ENCODE measurements around the gene HOXB6. TPM values are rescaled to one million over a fixed set of nuclear protein-coding genes. Genes with fewer than 3 reads are reported as not detected.

HOXB6 gene
- total RNA-seq, 1 donor from 2014 or later: not detected

DNA sequence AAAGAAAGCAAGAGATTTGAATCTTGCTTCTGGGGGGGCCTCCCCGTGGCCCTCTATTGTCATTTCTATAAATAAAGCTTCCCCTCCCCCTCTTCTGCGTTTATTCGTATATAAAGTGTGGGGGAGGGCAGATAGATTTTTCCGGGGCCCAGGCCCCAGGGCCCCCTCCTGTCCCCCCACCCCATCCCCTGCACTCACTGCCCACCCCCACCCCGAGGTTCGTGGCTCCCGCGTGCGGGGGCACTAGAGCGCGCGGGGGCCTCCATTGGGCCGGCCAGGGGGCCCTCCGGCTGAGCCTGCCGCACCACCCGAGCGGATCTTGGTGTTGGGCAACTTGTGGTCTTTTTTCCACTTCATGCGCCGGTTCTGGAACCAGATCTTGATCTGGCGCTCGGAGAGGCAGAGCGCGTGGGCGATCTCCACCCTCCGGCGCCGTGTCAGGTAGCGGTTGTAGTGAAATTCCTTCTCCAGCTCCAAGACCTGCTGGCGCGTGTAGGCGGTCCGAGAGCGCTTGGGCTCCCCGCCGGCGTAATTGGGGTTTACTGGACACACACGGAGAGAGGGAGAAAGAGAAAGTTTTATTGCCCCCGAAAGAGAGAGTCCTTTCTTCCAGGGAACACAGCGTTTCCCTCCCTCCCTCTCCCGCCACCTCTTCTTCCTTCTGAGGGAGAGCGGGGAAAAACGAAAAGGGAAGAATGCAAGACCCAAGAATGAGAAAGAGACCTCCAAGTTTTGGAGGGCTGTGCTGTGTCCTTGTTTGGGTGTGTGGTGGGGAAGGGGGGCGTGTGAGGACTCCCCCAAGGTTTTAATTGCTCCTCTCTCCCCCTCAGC lies 28.1 kb downstream of the HOXB6 start:
- Mint-ChIP-seq H3K27ac (no peak overlapping the region), H3K4me1 (no peaks in the 10 kb centered on the region), H3K4me3 (no peak overlapping the region), H3K36me3 (no peaks in the 10 kb centered on the region), H3K27me3 (ENCODE audit: insufficient read depth, low read depth) (peaks cover 91% of the 10 kb centered on the region), H3K9me3 (peaks cover 11% of the 10 kb centered on the region)
- H4K20me1 ChIP-seq (ENCODE audit: low read depth): peaks cover 94% of the 10 kb centered on the region
- H3K4me3 ChIP-seq: no peak overlapping the region
- no peaks in the 10 kb centered on the region for H3K4me1 ChIP-seq
- H3K27ac ChIP-seq: no peak overlapping the region
- TF ChIP-seq EZH2phosphoT487 (IDR thresholded peaks at IDR 0.05): peak; percentile 86
- peak; percentile 91 for TF ChIP-seq EZH2 (IDR thresholded peaks at IDR 0.05)
- TF ChIP-seq, protein P1, sequence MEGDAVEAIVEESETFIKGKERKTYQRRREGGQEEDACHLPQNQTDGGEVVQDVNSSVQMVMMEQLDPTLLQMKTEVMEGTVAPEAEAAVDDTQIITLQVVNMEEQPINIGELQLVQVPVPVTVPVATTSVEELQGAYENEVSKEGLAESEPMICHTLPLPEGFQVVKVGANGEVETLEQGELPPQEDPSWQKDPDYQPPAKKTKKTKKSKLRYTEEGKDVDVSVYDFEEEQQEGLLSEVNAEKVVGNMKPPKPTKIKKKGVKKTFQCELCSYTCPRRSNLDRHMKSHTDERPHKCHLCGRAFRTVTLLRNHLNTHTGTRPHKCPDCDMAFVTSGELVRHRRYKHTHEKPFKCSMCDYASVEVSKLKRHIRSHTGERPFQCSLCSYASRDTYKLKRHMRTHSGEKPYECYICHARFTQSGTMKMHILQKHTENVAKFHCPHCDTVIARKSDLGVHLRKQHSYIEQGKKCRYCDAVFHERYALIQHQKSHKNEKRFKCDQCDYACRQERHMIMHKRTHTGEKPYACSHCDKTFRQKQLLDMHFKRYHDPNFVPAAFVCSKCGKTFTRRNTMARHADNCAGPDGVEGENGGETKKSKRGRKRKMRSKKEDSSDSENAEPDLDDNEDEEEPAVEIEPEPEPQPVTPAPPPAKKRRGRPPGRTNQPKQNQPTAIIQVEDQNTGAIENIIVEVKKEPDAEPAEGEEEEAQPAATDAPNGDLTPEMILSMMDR (IDR thresholded peaks at IDR 0.05): no peak
- H3K9ac ChIP-seq: no peak overlapping the region
- peak; percentile 46 for DNase-seq (ENCODE audit: low spot score)
- H3F3A ChIP-seq (ENCODE audit: low read depth): peaks cover 4% of the 10 kb centered on the region
- no peak overlapping the region for H3K4me2 ChIP-seq
- H3K36me3 ChIP-seq: no peaks in the 10 kb centered on the region
- H3K79me2 ChIP-seq (ENCODE audit: low read depth): no peaks in the 10 kb centered on the region
- peaks cover 100% of the 10 kb centered on the region for H3K27me3 ChIP-seq
- no peaks in the 10 kb centered on the region for H3K9me3 ChIP-seq (ENCODE audit: low read depth)
- H2AFZ ChIP-seq (replicated peaks): no peak overlapping the region

DNA sequence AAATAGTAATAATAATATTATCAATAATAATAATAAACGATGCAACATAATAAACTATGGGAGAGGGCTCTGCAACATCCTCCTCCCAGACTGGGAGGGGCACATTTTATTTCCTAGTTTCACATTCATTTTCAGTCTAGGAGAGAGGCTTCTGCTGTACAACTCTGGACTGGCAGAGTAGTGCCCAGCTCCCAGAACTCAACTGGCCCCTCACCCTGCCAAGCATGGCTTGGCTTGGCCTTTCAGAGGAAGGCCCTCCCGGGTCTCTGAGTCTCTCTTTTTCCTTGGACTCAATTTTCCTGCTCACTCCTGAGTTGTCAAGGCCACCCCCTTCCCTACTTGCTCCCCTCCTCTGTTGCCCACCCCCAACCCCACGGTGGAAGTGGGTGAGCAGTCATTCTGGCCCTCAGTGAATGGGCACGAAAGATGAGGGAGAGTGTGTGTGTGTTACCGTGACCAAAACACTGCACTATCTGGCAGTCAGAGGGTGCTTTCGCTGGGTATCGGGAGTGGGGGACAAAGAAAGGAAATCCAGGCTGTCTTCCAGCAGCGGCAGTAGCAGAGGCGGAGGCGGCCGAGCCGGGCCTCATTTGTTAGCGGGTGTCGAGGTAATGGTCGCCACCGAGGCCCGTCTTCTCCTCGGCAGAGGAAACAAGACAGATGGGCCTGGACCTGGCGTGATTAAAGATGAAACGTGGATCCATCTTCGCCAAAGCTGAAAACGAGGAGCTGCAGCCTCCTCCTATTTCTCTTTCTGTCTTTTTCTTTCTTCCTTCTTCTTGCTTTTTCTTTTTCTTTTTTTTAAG lies 28.9 kb downstream of the HOXB6 start:
- no peaks in the 10 kb centered on the region for H3K4me1 Mint-ChIP-seq
- peak; percentile 52 for DNase-seq (ENCODE audit: low spot score)
- peaks cover 94% of the 10 kb centered on the region for H4K20me1 ChIP-seq (ENCODE audit: low read depth)
- no peaks in the 10 kb centered on the region for H3K9me3 ChIP-seq (ENCODE audit: low read depth)
- H3K27ac Mint-ChIP-seq: no peak overlapping the region
- TF ChIP-seq, protein P1 (IDR thresholded peaks at IDR 0.05): no peak
- TF ChIP-seq EZH2phosphoT487 (IDR thresholded peaks at IDR 0.05) (no peak), EZH2 (IDR thresholded peaks at IDR 0.05) (no peak)
- no peak overlapping the region for H3K4me3 Mint-ChIP-seq
- H2AFZ ChIP-seq (replicated peaks): no peak overlapping the region
- H3K27me3 Mint-ChIP-seq (ENCODE audit: insufficient read depth, low read depth): peaks cover 82% of the 10 kb centered on the region
- H3K4me3 ChIP-seq: no peak overlapping the region
- no peak overlapping the region for H3K9ac ChIP-seq
- H3K36me3 ChIP-seq: no peaks in the 10 kb centered on the region
- no peak overlapping the region for H3K4me2 ChIP-seq
- no peak overlapping the region for H3K27ac ChIP-seq
- no peaks in the 10 kb centered on the region for H3K36me3 Mint-ChIP-seq
- peaks cover 100% of the 10 kb centered on the region for H3K27me3 ChIP-seq
- H3K4me1 ChIP-seq: no peaks in the 10 kb centered on the region
- H3K9me3 Mint-ChIP-seq: peaks cover 10% of the 10 kb centered on the region
- no peaks in the 10 kb centered on the region for H3K79me2 ChIP-seq (ENCODE audit: low read depth)
- H3F3A ChIP-seq (ENCODE audit: low read depth): peaks cover 4% of the 10 kb centered on the region

DNA sequence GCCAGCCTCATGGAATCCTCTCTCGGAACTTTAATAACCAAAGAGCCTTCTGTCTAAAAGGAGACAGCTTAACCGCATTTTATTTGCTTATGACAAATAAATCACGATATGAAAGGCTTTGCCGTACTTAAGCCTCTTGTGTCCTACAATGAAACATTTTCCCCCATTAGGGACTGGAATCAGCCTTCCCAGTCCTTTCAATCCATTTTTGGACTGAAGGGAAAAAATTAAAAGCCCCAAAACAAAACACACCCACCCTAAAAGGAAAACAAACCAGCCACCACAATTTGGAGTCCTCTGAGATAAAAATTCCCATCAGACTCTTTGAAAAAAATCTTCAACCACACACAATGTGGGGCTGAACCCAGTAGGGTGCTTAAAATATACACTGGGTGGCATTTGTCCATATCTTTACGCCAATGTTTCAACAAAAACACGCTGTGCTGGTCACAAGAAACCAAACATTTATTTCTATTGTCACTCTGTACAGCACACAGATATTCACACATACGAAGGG lies 29.7 kb downstream of the HOXB6 start:
- no peak overlapping the region for H3K4me3 Mint-ChIP-seq
- H3K4me3 ChIP-seq: no peak overlapping the region

More for the DNA sequence above, 29.7 kb downstream of the HOXB6 start:
- H3K79me2 ChIP-seq (ENCODE audit: low read depth): no peaks in the 10 kb centered on the region
- no peaks in the 10 kb centered on the region for H3K9me3 ChIP-seq (ENCODE audit: low read depth)
- H3K36me3 Mint-ChIP-seq: no peaks in the 10 kb centered on the region
- H3K9me3 Mint-ChIP-seq: peaks cover 9% of the 10 kb centered on the region
- peaks cover 4% of the 10 kb centered on the region for H3F3A ChIP-seq (ENCODE audit: low read depth)
- no peaks in the 10 kb centered on the region for H3K36me3 ChIP-seq
- no peak overlapping the region for H3K27ac Mint-ChIP-seq
- H2AFZ ChIP-seq (replicated peaks): no peak overlapping the region
- H3K27me3 ChIP-seq: peaks cover 100% of the 10 kb centered on the region
- DNase-seq (ENCODE audit: low spot score): no peak
- H4K20me1 ChIP-seq (ENCODE audit: low read depth): peaks cover 94% of the 10 kb centered on the region
- H3K27ac ChIP-seq: no peak overlapping the region
- TF ChIP-seq, protein P1 (IDR thresholded peaks at IDR 0.05): no peak
- TF ChIP-seq EZH2 (IDR thresholded peaks at IDR 0.05) (no peak), EZH2phosphoT487 (IDR thresholded peaks at IDR 0.05) (no peak)
- H3K27me3 Mint-ChIP-seq (ENCODE audit: insufficient read depth, low read depth): peaks cover 75% of the 10 kb centered on the region
- H3K9ac ChIP-seq: no peak overlapping the region
- no peaks in the 10 kb centered on the region for H3K4me1 ChIP-seq
- no peak overlapping the region for H3K4me2 ChIP-seq
- H3K4me1 Mint-ChIP-seq: no peaks in the 10 kb centered on the region
